ENCODE measurements around the gene TMEM79.

TMEM79 gene

GRCh38 chr1:156276532-156276931, 7.6 kb upstream of the TMEM79 start:
- no peak for DNase-seq (ENCODE audit: low read depth, low spot score)
- H3K4me3 ChIP-seq (ENCODE audit: low read depth, low read length), result no peak overlapping the region
- in situ Hi-C loops (cut with HindIII; ENCODE audit: low sequenced_read_pairs), result no loop called here
- TF ChIP-seq CTCF (IDR thresholded peaks at IDR 0.05; ENCODE audit: low read depth, low read length), result no peak

- TF ChIP-seq CTCF (IDR thresholded peaks at IDR 0.05; ENCODE audit: low read depth, low read length), result no peak
- DNase-seq (ENCODE audit: low read depth, low spot score), result no peak
- in situ Hi-C loops (cut with HindIII; ENCODE audit: low sequenced_read_pairs), result no loop called here
- H3K4me3 ChIP-seq (ENCODE audit: low read depth, low read length), result no peak overlapping the region
Observed at GRCh38 chr1:156276966-156277381, 7.2 kb upstream of the TMEM79 start.

GRCh38 chr1:156279837-156280236, 4.3 kb upstream of the TMEM79 start:
- TF ChIP-seq CTCF (IDR thresholded peaks at IDR 0.05; ENCODE audit: low read depth, low read length), result no peak
- in situ Hi-C loops (cut with HindIII; ENCODE audit: low sequenced_read_pairs), result no loop called here
- no peak for DNase-seq (ENCODE audit: low read depth, low spot score)
- H3K4me3 ChIP-seq (ENCODE audit: low read depth, low read length), result no peak overlapping the region

GRCh38 chr1:156281281-156281680, 2.8 kb upstream of the TMEM79 start:
- in situ Hi-C loops (cut with HindIII; ENCODE audit: low sequenced_read_pairs), result no loop called here
- no peak for TF ChIP-seq CTCF (IDR thresholded peaks at IDR 0.05; ENCODE audit: low read depth, low read length)
- H3K4me3 ChIP-seq (ENCODE audit: low read depth, low read length), result peak overlapping the region; percentile 90
- DNase-seq (ENCODE audit: low read depth, low spot score), result peak; percentile 17

GRCh38 chr1:156281693-156282478, 2.2 kb upstream of the TMEM79 start:
- peak; percentile 8 for DNase-seq (ENCODE audit: low read depth, low spot score)
- peak overlapping the region; percentile 90 for H3K4me3 ChIP-seq (ENCODE audit: low read depth, low read length)
- in situ Hi-C loops (cut with HindIII; ENCODE audit: low sequenced_read_pairs), result no loop called here
- no peak for TF ChIP-seq CTCF (IDR thresholded peaks at IDR 0.05; ENCODE audit: low read depth, low read length)

- in situ Hi-C loops (cut with HindIII; ENCODE audit: low sequenced_read_pairs), result no loop called here
- H3K4me3 ChIP-seq (ENCODE audit: low read depth, low read length), result peak within 1 kb of the TSS; percentile 90
- peak; percentile 99 for DNase-seq (ENCODE audit: low read depth, low spot score)
- TF ChIP-seq CTCF (IDR thresholded peaks at IDR 0.05; ENCODE audit: low read depth, low read length), result no peak
Observed at GRCh38 chr1:156282479-156283222, 1.5 kb upstream of the TMEM79 start, which contains the start of gene SMG5. SMG5 (minus strand) TSS chr1:156282825; CDS start chr1:156282680, 145 bp downstream.
